ENCODE data around the gene BEGAIN.

BEGAIN gene

DNA sequence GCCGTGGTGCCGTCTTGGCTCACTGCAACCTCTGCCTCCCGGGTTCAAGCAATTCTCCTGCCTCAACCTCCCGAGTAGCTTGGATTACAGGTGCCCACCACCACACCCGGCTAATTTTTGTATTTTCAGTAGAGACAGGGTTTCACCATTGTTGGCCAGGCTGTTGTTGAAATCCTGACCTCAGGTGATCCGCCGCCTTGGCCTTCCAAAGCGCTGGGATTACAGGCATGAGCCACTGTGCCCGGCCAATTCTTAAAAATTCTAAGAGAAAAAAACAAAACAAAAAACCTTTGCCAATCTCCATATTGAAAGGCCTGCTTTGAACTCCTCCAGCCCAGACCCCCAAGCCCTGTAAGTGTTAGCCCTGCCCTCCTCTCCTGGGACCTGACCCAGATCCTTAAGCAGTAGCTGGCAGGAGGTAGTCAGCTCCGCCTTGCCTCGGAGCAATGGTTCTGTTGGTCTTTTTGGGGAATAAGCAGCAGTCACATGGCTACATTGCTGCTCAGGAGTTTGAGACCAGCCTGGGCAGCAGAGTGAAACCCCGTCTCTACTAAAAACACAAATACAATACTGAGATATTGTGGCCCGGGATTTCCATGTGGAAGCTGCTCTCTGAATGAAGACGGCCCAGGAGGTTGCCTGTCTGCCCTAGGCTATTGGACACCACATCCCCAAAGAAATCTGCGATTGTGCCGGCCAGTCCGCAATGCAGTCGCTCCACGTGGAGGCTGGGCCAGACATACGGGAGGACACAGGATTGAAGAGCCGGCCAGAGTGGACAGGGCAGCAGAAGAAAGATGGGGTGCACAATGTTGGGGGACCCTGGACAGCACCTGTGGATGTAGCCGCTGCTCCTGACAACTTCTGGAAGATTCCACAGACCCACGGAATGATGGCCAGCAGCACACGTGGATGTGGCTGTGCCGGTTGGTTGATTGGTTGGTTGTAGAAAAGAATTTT, 28.8 kb upstream of the BEGAIN start:
- DNase-seq (ENCODE audit: low read depth, low spot score) = no peak

- DNase-seq (ENCODE audit: low read depth, low spot score) = no peak
Measured at GRCh38 chr14:100614803-100615202, 27.6 kb upstream of the BEGAIN start.

- DNase-seq (ENCODE audit: low read depth, low spot score) = peak; percentile 32
Measured at GRCh38 chr14:100612986-100613385, 25.8 kb upstream of the BEGAIN start.

GRCh38 chr14:100611811-100612480, 24.7 kb upstream of the BEGAIN start:
- no peak for DNase-seq (ENCODE audit: low read depth, low spot score)

GRCh38 chr14:100610511-100611217, 23.4 kb upstream of the BEGAIN start:
- DNase-seq (ENCODE audit: low read depth, low spot score) = no peak

GRCh38 chr14:100609941-100610391, 22.7 kb upstream of the BEGAIN start:
- no peak for DNase-seq (ENCODE audit: low read depth, low spot score)

DNA sequence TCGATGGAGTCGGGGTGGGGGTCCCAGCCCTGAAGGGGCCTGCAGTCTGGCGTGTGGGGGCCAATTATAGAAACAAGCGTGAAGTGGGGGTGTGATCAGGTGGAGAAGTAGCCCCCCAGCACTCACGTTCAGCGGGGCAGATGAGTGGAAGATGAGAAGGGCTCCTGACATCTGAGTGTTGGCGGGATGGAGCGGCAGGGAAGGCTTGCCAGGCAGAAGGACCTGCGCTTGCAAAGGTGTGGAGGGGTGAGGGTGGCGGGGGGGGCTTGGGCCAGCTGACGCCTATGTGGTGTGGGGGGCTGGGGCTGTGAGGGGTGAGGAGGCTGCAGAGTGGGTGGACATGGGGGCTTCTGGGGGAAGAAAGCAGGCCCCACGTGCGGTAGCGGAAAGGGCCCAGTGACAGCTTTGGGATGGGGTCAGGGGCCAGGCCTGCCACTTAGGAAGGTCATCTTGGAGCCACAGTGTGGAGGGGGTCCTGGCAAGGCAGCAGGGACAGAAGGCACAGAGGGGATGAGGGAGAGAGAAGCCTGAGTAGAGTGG, 22.2 kb upstream of the BEGAIN start:
- no peak for DNase-seq (ENCODE audit: low read depth, low spot score)

- no peak for DNase-seq (ENCODE audit: low read depth, low spot score)
Measured at GRCh38 chr14:100608586-100609330, 21.5 kb upstream of the BEGAIN start.

- no peak for DNase-seq (ENCODE audit: low read depth, low spot score)
Measured at GRCh38 chr14:100608064-100608463, 20.8 kb upstream of the BEGAIN start.

- DNase-seq (ENCODE audit: low read depth, low spot score) = no peak
Measured at GRCh38 chr14:100607611-100607956, 20.4 kb upstream of the BEGAIN start.

DNA sequence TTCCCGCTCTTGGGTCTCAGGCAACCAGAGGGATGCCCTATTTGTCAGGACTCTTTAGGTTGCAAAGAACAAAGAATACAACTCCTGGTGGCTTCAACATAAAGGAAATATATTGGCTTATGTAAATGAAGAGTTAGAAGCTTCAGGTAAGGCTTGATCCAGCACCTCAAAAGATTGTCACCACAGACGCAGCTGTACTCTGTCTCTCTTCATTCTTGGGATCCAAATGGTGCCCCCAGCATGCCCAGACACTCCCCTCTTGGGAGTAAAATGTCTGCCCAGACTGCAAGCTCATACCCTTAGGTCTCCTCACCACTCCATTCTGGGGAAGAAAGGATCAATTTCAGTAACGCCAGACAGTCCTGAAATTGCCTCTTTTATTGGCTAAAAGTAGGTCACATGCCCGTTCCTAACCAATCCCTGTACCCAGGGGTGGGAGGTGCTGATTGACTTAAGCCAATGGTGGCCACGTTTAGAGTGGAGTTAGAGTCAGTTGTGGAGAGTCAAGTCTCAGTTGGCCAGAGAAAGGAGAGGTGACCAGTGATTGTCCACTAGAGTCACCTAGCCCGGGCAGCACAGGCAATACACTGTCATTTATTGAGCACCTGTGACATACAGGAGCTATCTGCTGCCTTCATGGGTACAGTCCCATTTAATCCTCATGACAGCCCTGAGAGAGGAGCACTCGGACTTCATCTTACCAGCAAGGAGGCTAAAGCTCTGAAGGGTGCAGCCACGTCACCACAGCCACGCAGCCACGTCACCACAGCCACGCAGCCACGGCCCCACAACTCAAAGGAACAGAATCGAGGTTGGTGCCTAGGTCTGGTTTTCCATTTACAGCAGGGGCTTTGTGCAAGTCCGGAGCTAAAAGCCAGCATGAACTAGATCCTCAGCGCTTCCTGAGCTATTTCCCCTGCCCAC, 19.7 kb upstream of the BEGAIN start:
- DNase-seq (ENCODE audit: low read depth, low spot score) = no peak

- DNase-seq (ENCODE audit: low read depth, low spot score) = no peak
Measured at GRCh38 chr14:100605706-100606686, 18.8 kb upstream of the BEGAIN start.

DNA sequence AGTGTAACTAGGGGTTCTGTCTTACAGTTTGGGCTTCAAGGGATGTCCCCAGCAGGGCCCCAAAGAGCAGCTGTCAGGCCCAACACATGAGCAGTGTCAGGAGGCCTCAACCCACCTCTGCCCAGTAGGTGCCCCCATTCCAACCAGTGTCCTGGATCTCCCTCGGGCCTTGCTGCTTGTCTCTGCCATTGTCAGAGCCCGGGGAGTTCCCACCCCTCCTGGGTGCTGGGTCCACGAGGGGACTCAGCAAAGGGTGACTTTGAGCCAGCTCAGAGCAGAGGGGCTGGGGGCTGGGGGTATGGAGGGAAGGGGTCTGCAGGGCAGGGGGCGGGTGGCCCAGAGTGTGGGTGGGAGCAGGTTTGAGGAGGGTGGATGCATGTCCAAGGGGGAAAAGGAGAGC, 18.0 kb upstream of the BEGAIN start:
- DNase-seq (ENCODE audit: low read depth, low spot score) = no peak

DNA sequence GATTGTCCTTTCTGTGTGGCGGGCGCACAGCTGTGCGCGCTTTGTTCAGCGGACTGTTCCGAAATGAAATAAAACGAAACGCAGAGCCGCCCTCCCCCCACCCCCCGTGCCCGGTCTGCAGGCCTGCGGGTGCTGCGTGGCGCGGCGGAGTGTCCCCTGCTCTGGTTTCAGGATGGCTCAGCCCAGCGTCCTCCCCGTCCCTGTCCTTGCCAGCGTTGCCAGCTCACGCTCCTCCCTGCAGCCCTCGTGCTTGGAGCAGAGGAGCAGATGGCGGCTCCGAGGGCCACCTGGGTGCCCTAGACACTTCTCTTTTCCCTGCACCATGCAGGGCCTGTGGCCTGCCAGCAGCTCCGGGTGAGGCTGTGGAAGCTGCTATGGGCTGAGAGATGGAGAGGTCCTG, 17.5 kb upstream of the BEGAIN start:
- no peak for DNase-seq (ENCODE audit: low read depth, low spot score)

DNA sequence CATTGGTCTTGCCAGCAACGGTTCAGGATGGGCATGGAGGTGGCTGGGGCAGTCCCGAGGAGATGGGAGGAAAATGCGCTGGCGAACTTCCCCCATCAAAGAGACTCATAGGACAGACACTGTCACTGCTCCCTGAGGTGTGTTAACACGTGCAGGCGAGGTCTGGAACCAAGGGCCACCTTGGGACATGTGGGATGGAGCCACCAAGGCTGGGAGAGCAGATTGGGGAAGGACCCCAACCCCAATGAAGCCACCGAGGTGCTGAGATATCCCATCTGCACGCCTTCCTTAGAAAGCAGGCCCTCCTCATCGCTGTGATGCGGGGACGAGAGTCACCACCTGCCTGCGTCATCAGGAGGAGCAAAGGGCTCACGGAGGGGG, 16.9 kb upstream of the BEGAIN start:
- no peak for DNase-seq (ENCODE audit: low read depth, low spot score)

GRCh38 chr14:100603341-100604120, 16.3 kb upstream of the BEGAIN start:
- no peak for DNase-seq (ENCODE audit: low read depth, low spot score)

GRCh38 chr14:100602621-100603230, 15.5 kb upstream of the BEGAIN start:
- DNase-seq (ENCODE audit: low read depth, low spot score) = no peak

GRCh38 chr14:100601914-100602313, 14.7 kb upstream of the BEGAIN start:
- no peak for DNase-seq (ENCODE audit: low read depth, low spot score)

Measured in ELF-1 (cell line).